Activated CD8-positive, alpha-beta T cell treated with anti-CD3 and anti-CD28 coated beads for 36 hours (primary cell): ENCODE data around the gene ZFHX3. TPM values are rescaled to one million over a fixed set of nuclear protein-coding genes. Genes with fewer than 3 reads are reported as not detected.
A peak's percentile ranks its signal among the peaks of the same experiment; 100 is the strongest.

Experiments used
- ATAC-seq: fragments of 200-7000 bp; cut with Tn5 transposase; one replicate; pipeline ENCODE4 v1.10.0; 2021; ENCODE audit warnings: mild to moderate bottlenecking, moderate library complexity
- CTCF ChIA-PET: fragments of 350-600 bp; sonication (Branson Sonifier 250); formaldehyde crosslinking; loops from one replicate; lab custom pipeline; 2021; ENCODE audit warnings: antibody characterized with exemption; lab: Charles Lee
- POLR2A ChIA-PET: fragments of 350-600 bp; sonication (Branson Sonifier 250); formaldehyde crosslinking; loops from one replicate; lab custom pipeline; 2021; ENCODE audit warnings: antibody characterized with exemption; lab: Charles Lee
- DNase-seq: peaks from one replicate; pipeline ENCODE4 v3.0.0-alpha.2; 2020
- H3K27ac Mint-ChIP-seq: one replicate; pipeline ENCODE4 v1.8.0; 2021; ENCODE audit warnings: mild to moderate bottlenecking, mixed read lengths
- H3K27me3 Mint-ChIP-seq: one replicate; pipeline ENCODE4 v1.8.0; 2021; ENCODE audit warnings: mixed read lengths
- H3K36me3 Mint-ChIP-seq: one replicate; pipeline ENCODE4 v1.8.0; 2021; ENCODE audit warnings: low read depth, mixed read lengths
- H3K4me1 Mint-ChIP-seq: one replicate; pipeline ENCODE4 v1.8.0; 2021; ENCODE audit warnings: low read depth, mixed read lengths
- H3K4me3 Mint-ChIP-seq: one replicate; pipeline ENCODE4 v1.8.0; 2021; ENCODE audit warnings: mild to moderate bottlenecking, moderate library complexity, mixed read lengths
- H3K9me3 Mint-ChIP-seq: one replicate; pipeline ENCODE4 v1.8.0; 2021; ENCODE audit warnings: mixed read lengths
- intact Hi-C: fragments of 100-400 bp; cut with micrococcal nuclease; formaldehyde crosslinking; loops from one replicate; pipeline ENCODE4 v1.10.0; 2022
- total RNA-seq, 2 experiments: library from RNA; stranded (reverse); gene quantifications; one replicate each; pipeline ENCODE4 v1.2.3, GENCODE V29; 2021
- TF ChIP-seq, protein P1 (sequence below): fragments of 200-600 bp; IDR thresholded peaks from one replicate; pipeline ENCODE4 v1.8.0; 2022; ENCODE audit warnings: antibody characterized with exemption, mild to moderate bottlenecking

The ZFHX3 gene
- total RNA-seq, 2 experiments from 2014 or later = 0.16 to 0.25 TPM

GRCh38 chr16:73060892-73061490 is 13.1 kb upstream of the ZFHX3 start:
- no peak for ATAC-seq
- Mint-ChIP-seq H3K9me3 (no peaks in the 10 kb centered on the region), H3K27ac (no peak overlapping the region), H3K4me1 (peaks cover 11% of the 10 kb centered on the region), H3K27me3 (peaks cover 71% of the 10 kb centered on the region), H3K36me3 (no peaks in the 10 kb centered on the region), H3K4me3 (no peak overlapping the region)
- DNase-seq = no peak
- intact Hi-C loops = no loop called here
- ChIA-PET POLR2A (no interaction called here), CTCF (interaction anchor here (1.2 to 1.5 kb wide), 2 partner anchors 11 to 228 kb away, joined by 3 to 6 read pairs; no protein-coding TSS in a partner anchor)
- TF ChIP-seq, protein P1, sequence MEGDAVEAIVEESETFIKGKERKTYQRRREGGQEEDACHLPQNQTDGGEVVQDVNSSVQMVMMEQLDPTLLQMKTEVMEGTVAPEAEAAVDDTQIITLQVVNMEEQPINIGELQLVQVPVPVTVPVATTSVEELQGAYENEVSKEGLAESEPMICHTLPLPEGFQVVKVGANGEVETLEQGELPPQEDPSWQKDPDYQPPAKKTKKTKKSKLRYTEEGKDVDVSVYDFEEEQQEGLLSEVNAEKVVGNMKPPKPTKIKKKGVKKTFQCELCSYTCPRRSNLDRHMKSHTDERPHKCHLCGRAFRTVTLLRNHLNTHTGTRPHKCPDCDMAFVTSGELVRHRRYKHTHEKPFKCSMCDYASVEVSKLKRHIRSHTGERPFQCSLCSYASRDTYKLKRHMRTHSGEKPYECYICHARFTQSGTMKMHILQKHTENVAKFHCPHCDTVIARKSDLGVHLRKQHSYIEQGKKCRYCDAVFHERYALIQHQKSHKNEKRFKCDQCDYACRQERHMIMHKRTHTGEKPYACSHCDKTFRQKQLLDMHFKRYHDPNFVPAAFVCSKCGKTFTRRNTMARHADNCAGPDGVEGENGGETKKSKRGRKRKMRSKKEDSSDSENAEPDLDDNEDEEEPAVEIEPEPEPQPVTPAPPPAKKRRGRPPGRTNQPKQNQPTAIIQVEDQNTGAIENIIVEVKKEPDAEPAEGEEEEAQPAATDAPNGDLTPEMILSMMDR = no peak

DNA sequence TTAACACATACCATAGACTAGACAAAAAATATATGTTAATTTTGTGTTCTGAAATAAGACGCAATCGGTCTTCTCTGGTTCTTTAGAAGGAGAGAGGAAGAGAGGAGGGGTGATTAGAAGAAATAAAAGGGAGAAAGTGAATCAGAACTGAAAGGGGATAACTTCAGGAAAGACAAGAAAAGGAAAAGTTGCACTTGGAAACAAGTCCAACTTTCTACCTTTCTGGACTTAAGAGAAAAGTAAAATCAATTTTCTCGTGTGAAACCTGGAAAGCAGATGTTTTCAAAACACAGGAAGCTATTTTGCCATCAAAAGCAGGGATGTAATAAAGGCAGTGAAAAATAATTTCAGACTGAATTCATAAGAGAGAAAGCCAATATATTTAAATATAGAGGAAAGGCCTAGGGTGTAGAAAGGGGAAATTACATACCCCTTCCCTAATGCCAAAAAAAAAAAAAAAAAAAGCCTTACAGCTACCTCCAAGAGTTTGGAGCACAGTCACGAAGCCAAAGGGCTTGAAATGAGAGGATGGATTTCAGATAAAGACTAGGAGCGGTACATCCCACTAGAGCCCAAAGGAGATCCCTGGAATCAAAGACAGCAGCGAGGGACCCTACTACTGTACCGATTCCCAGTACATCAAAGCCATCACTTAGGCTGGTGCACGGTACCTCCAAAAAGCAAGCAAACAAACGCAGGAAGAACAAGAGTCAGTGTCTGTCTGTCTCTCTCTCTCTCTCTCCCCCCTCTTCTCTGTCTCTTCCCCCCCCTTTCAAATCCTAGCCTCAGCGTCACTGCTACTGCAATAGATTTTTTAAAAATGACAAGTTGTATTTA is 12.1 kb upstream of the ZFHX3 start:
- TF ChIP-seq, protein P1 = no peak
- ATAC-seq (no peak), DNase-seq (no peak)
- peaks cover 71% of the 10 kb centered on the region for H3K27me3 Mint-ChIP-seq
- intact Hi-C loops = no loop called here
- CTCF ChIA-PET = no interaction called here
- H3K36me3 Mint-ChIP-seq = no peaks in the 10 kb centered on the region
- H3K4me3 Mint-ChIP-seq = no peak overlapping the region
- no peak overlapping the region for H3K27ac Mint-ChIP-seq
- no peaks in the 10 kb centered on the region for H3K9me3 Mint-ChIP-seq
- H3K4me1 Mint-ChIP-seq = peaks cover 11% of the 10 kb centered on the region
- POLR2A ChIA-PET = no interaction called here

- Mint-ChIP-seq H3K9me3 (no peaks in the 10 kb centered on the region), H3K4me3 (peak overlapping the region; percentile 73), H3K27ac (no peak overlapping the region), H3K36me3 (no peaks in the 10 kb centered on the region), H3K4me1 (peaks cover 11% of the 10 kb centered on the region), H3K27me3 (peaks cover 70% of the 10 kb centered on the region)
- intact Hi-C loops = no loop called here
- ATAC-seq (peak; percentile 17), DNase-seq (no peak)
- ChIA-PET POLR2A (no interaction called here), CTCF (no interaction called here)
- TF ChIP-seq, protein P1 = no peak
Measured at GRCh38 chr16:73058616-73059409, 10.9 kb upstream of the ZFHX3 start.

- intact Hi-C loops = no loop called here
- Mint-ChIP-seq H3K36me3 (no peaks in the 10 kb centered on the region), H3K4me1 (peaks cover 11% of the 10 kb centered on the region), H3K9me3 (no peaks in the 10 kb centered on the region), H3K27me3 (peaks cover 70% of the 10 kb centered on the region), H3K27ac (no peak overlapping the region), H3K4me3 (peak overlapping the region; percentile 73)
- ATAC-seq (peak; percentile 42), DNase-seq (no peak)
- TF ChIP-seq, protein P1 = no peak
- POLR2A ChIA-PET = interaction anchor here (0.6 kb wide), 1 partner anchor 1200 kb away, joined by 3 read pairs; no protein-coding TSS in a partner anchor
- CTCF ChIA-PET = no interaction called here
Measured at GRCh38 chr16:73058221-73058615, 10.3 kb upstream of the ZFHX3 start.
